ENCODE data around the gene EPB42. TPM values are rescaled to one million over a fixed set of nuclear protein-coding genes. Genes with fewer than 3 reads are reported as not detected.

Gene EPB42
- polyA plus RNA-seq, 3 donors, result 0.08 to 0.13 TPM; not detected in 1

GRCh38 chr15:43256341-43256740, 35.5 kb upstream of the EPB42 start:
- DNase-seq, result no peak
- Histone ChIP-seq H3K36me3 (replicated peaks in 1 of 2; ENCODE audit: control insufficient read depth in 1 of 2, insufficient read depth in 2 of 2, low read length in 2 of 2) (no peaks in the 10 kb centered on the region), H3K4me3 (replicated peaks in 1 of 3; ENCODE audit: low read depth in 2 of 3, low read length in 3 of 3) (no peak overlapping the region), H3K9me3 (replicated peaks in 1 of 2; ENCODE audit: control insufficient read depth in 1 of 2, insufficient read depth in 1 of 2, low read length in 2 of 2) (no peaks in the 10 kb centered on the region), H3K4me2 (replicated peaks; ENCODE audit: extremely low read depth, low read length, poor library complexity, severe bottlenecking) (no peak overlapping the region), H3K9ac (ENCODE audit: insufficient read depth, low read length, poor library complexity, severe bottlenecking) (no peak overlapping the region), H3K27me3 (ENCODE audit: control insufficient read depth in 2 of 2, insufficient read depth in 2 of 2, low read length in 2 of 2) (peaks cover 0 to 3% of the 10 kb centered on the region in 2 donors), H3K4me1 (ENCODE audit: control insufficient read depth in 1 of 2, insufficient read depth in 2 of 2, low read length in 2 of 2) (no peaks in the 10 kb centered on the region), H3K79me2 (ENCODE audit: insufficient read depth, low read length) (no peaks in the 10 kb centered on the region), H3K27ac (ENCODE audit: low read depth in 1 of 2, low read length in 2 of 2) (no peak overlapping the region), H4K20me1 (ENCODE audit: insufficient read depth, low read length) (no peaks in the 10 kb centered on the region), H2AFZ (ENCODE audit: insufficient read depth, low read depth, low read length, poor library complexity, severe bottlenecking) (no peak overlapping the region)
- WGBS (ENCODE audit: insufficient coverage), result 97% methylated on average over 6 of the region's 7 CpGs
- Mint-ChIP-seq H3K36me3 (no peaks in the 10 kb centered on the region), H3K9me3 (peaks cover 0 to 2% (median 0%) of the 10 kb centered on the region in 7 donors), H3K4me1 (peaks cover 1% of the 10 kb centered on the region), H3K27ac (no peak overlapping the region), H3K4me3 (no peak overlapping the region), H3K27me3 (ENCODE audit: low read depth in 3 of 3) (peaks cover 10 to 24% (median 14%) of the 10 kb centered on the region in 3 donors)
- TF ChIP-seq CTCF (IDR thresholded peaks at IDR 0.05), result no peak
- intact Hi-C loops (cut with micrococcal nuclease), result no loop called here

- no peak overlapping the region for H3K4me3 Mint-ChIP-seq
- peaks cover 1% of the 10 kb centered on the region for H3K4me1 Mint-ChIP-seq
- peaks cover 0 to 3% of the 10 kb centered on the region in 2 donors for H3K27me3 ChIP-seq (ENCODE audit: control insufficient read depth in 2 of 2, insufficient read depth in 2 of 2, low read length in 2 of 2)
- peaks cover 10 to 22% (median 17%) of the 10 kb centered on the region in 3 donors for H3K27me3 Mint-ChIP-seq (ENCODE audit: low read depth in 3 of 3)
- peaks cover 0 to 2% (median 0%) of the 10 kb centered on the region in 7 donors for H3K9me3 Mint-ChIP-seq
- intact Hi-C loops (cut with micrococcal nuclease), result no loop called here
- H3K9ac ChIP-seq (ENCODE audit: insufficient read depth, low read length, poor library complexity, severe bottlenecking), result no peak overlapping the region
- TF ChIP-seq CTCF (IDR thresholded peaks at IDR 0.05), result no peak
- H3K27ac ChIP-seq (ENCODE audit: low read depth in 1 of 2, low read length in 2 of 2), result no peak overlapping the region
- H3K4me2 ChIP-seq (replicated peaks; ENCODE audit: extremely low read depth, low read length, poor library complexity, severe bottlenecking), result no peak overlapping the region
- no peaks in the 10 kb centered on the region for H3K79me2 ChIP-seq (ENCODE audit: insufficient read depth, low read length)
- H3K4me3 ChIP-seq (replicated peaks in 1 of 3; ENCODE audit: low read depth in 2 of 3, low read length in 3 of 3), result no peak overlapping the region
- no peaks in the 10 kb centered on the region for H4K20me1 ChIP-seq (ENCODE audit: insufficient read depth, low read length)
- no peak overlapping the region for H2AFZ ChIP-seq (ENCODE audit: insufficient read depth, low read depth, low read length, poor library complexity, severe bottlenecking)
- no peaks in the 10 kb centered on the region for H3K9me3 ChIP-seq (replicated peaks in 1 of 2; ENCODE audit: control insufficient read depth in 1 of 2, insufficient read depth in 1 of 2, low read length in 2 of 2)
- no peaks in the 10 kb centered on the region for H3K4me1 ChIP-seq (ENCODE audit: control insufficient read depth in 1 of 2, insufficient read depth in 2 of 2, low read length in 2 of 2)
- 57% methylated on average over 1 of the region's 2 CpGs for WGBS (ENCODE audit: insufficient coverage)
- no peaks in the 10 kb centered on the region for H3K36me3 ChIP-seq (replicated peaks in 1 of 2; ENCODE audit: control insufficient read depth in 1 of 2, insufficient read depth in 2 of 2, low read length in 2 of 2)
- no peak for DNase-seq
- H3K36me3 Mint-ChIP-seq, result no peaks in the 10 kb centered on the region
- no peak overlapping the region for H3K27ac Mint-ChIP-seq
Measured at GRCh38 chr15:43255376-43255775, 34.6 kb upstream of the EPB42 start.
